Measurements from ENCODE around the gene ITFG2. TPM values are rescaled to one million over a fixed set of nuclear protein-coding genes. Genes with fewer than 3 reads are reported as not detected.

The ITFG2 gene
- polyA plus RNA-seq, 1 donor (not counting 4 experiments of a cell fraction or from before 2014, with no cell fraction given) = 13.0 TPM

- H3K4me3 ChIP-seq (ENCODE audit: control insufficient read depth in 2 of 3, extremely low read depth in 1 of 3, insufficient read depth in 2 of 3, low read depth in 1 of 3, low read length in 3 of 3) = peak overlapping the region; percentile 72 to 88 (median 75)
- no peak overlapping the region for H3K27ac ChIP-seq (ENCODE audit: control insufficient read depth, insufficient read depth, low read length)
- H3K36me3 ChIP-seq (ENCODE audit: control insufficient read depth in 2 of 2, extremely low read depth in 1 of 2, insufficient read depth in 2 of 2, low read length in 2 of 2) = peaks cover 21 to 24% of the 10 kb centered on the region in 2 experiments
- peak overlapping the region; percentile 81 for H3K9ac ChIP-seq (ENCODE audit: control insufficient read depth, extremely low read depth, insufficient read depth, low read length)
- H3K9me1 ChIP-seq (ENCODE audit: control insufficient read depth, extremely low read depth, insufficient read depth, low read length) = no peaks in the 10 kb centered on the region
- H3K9me3 ChIP-seq (ENCODE audit: control insufficient read depth, low read depth, low read length) = no peaks in the 10 kb centered on the region
- DNase-seq (ENCODE audit: low read depth, low spot score) (no peak), FAIRE-seq (no peak)
- TF ChIP-seq CTCF (optimal IDR thresholded peaks at IDR 0.05 in 1 of 3, IDR thresholded peaks at IDR 0.05 in 1 of 3, conservative IDR thresholded peaks at IDR 0.05 in 1 of 3; ENCODE audit: extremely low read depth in 1 of 3, insufficient read depth in 2 of 3, low read length in 3 of 3) (no peak), EZH2 (IDR thresholded peaks at IDR 0.05; ENCODE audit: low read length) (peak; percentile 50)
- peak overlapping the region; percentile 75 for H2AFZ ChIP-seq (ENCODE audit: control insufficient read depth, low read length)
- H3K4me2 ChIP-seq (ENCODE audit: control insufficient read depth, extremely low read depth, insufficient read depth, low read depth, low read length) = peak overlapping the region; percentile 61
- peaks cover 18% of the 10 kb centered on the region for H3K4me1 ChIP-seq (ENCODE audit: control insufficient read depth, extremely low read depth, insufficient read depth, low read length)
- dilution Hi-C loops (cut with MboI; ENCODE audit: extremely low pct_ligation_motif_present, low sequenced_read_pairs) = no loop called here
- H3K27me3 ChIP-seq (ENCODE audit: control insufficient read depth, extremely low read depth, insufficient read depth, low read length) = peaks cover 7% of the 10 kb centered on the region
- H3K79me2 ChIP-seq (ENCODE audit: control insufficient read depth, insufficient read depth, low read length) = peaks cover 34% of the 10 kb centered on the region
- peaks cover 15% of the 10 kb centered on the region for H4K20me1 ChIP-seq (ENCODE audit: control insufficient read depth, extremely low read depth, insufficient read depth, low read length)
Measured at GRCh38 chr12:2794191-2794735, 18.2 kb upstream of the ITFG2 start.

DNA sequence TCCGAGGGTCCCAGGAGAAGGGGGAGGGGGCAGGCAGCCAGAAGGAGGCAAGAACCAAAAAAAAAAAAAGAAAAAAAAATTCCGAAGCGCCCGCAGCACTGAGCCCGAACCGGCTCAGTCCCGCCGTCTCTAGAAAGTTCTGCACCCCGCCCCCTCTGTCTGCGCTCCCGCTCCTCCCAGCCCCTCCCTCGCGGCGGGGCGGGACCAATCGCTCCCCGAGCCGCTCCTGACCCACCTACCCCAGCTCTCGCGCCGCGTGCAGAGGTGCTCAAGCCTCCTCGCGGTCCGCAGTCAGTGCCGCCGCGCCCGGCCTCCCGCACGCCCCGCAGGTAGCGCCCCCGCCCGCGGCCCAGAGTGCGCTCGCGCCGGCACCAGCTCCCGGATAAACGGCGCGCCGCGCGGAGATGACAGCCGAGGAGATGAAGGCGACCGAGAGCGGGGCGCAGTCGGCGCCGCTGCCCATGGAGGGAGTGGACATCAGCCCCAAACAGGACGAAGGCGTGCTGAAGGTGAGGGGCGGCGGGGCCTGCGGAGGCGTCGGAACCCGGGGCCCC is 17.7 kb upstream of the ITFG2 start, which contains the start of gene FKBP4:
Gene FKBP4, plus strand, starts transcription at position 235 of the 554 bp plus-strand sequence. Its CDS starts 170 bp downstream, at position 405.
- Histone ChIP-seq H3K4me1 (ENCODE audit: control insufficient read depth, extremely low read depth, insufficient read depth, low read length) (peaks cover 23% of the 10 kb centered on the region), H3K4me3 (ENCODE audit: control insufficient read depth in 2 of 3, extremely low read depth in 1 of 3, insufficient read depth in 2 of 3, low read depth in 1 of 3, low read length in 3 of 3) (peak within 1 kb of the TSS; percentile 72 to 92 (median 88)), H3K9me3 (ENCODE audit: control insufficient read depth, low read depth, low read length) (no peaks in the 10 kb centered on the region), H3K9me1 (ENCODE audit: control insufficient read depth, extremely low read depth, insufficient read depth, low read length) (no peaks in the 10 kb centered on the region), H3K27ac (ENCODE audit: control insufficient read depth, insufficient read depth, low read length) (peak within 1 kb of the TSS; percentile 5), H3K27me3 (ENCODE audit: control insufficient read depth, extremely low read depth, insufficient read depth, low read length) (peaks cover 7% of the 10 kb centered on the region), H2AFZ (ENCODE audit: control insufficient read depth, low read length) (peak within 1 kb of the TSS; percentile 75), H3K9ac (ENCODE audit: control insufficient read depth, extremely low read depth, insufficient read depth, low read length) (peak within 1 kb of the TSS; percentile 81), H4K20me1 (ENCODE audit: control insufficient read depth, extremely low read depth, insufficient read depth, low read length) (peaks cover 15% of the 10 kb centered on the region), H3K36me3 (ENCODE audit: control insufficient read depth in 2 of 2, extremely low read depth in 1 of 2, insufficient read depth in 2 of 2, low read length in 2 of 2) (peaks cover 25 to 28% of the 10 kb centered on the region in 2 experiments), H3K79me2 (ENCODE audit: control insufficient read depth, insufficient read depth, low read length) (peaks cover 34% of the 10 kb centered on the region), H3K4me2 (ENCODE audit: control insufficient read depth, extremely low read depth, insufficient read depth, low read depth, low read length) (peak within 1 kb of the TSS; percentile 97)
- no peak for FAIRE-seq
- DNase-seq (ENCODE audit: low read depth, low spot score) = peak; percentile 28
- dilution Hi-C loops (cut with MboI; ENCODE audit: extremely low pct_ligation_motif_present, low sequenced_read_pairs) = no loop called here
- TF ChIP-seq EZH2 (IDR thresholded peaks at IDR 0.05; ENCODE audit: low read length) = no peak
- no peak for TF ChIP-seq CTCF (optimal IDR thresholded peaks at IDR 0.05 in 1 of 3, IDR thresholded peaks at IDR 0.05 in 1 of 3, conservative IDR thresholded peaks at IDR 0.05 in 1 of 3; ENCODE audit: extremely low read depth in 1 of 3, insufficient read depth in 2 of 3, low read length in 3 of 3)
